GM13976 (cell line): ENCODE results near the gene ENTREP1.
"Not testable (repeated sequence)": the region's sequence is repeated elsewhere in the genome, so short reads cannot be mapped to it uniquely, and the experiment has no call there.

Experiments
- DNase-seq: peaks from one replicate; pipeline ENCODE4 v3.0.0; 2012; ENCODE audit warnings: low spot score
- CTCF ChIP-seq: IDR thresholded peaks from 2 replicates; pipeline ENCODE4 v1.5.1; 2012; ENCODE audit warnings: borderline replicate concordance, mild to moderate bottlenecking; ENCODE audit not compliant: insufficient read depth; ENCODE audit errors: extremely low read depth, missing control alignments, control extremely low read depth
- in situ Hi-C: fragments of 300-500 bp; cut with MboI; formaldehyde crosslinking; loops from one replicate; pipeline ENCODE4 v1.12.0; 2022; ENCODE audit warnings: low sequenced_read_pairs, mixed read lengths, inconsistent platforms; ENCODE audit not compliant: unreplicated experiment

ENTREP1 gene

GRCh38 chr9:69293156-69293555, 31.9 kb upstream of the ENTREP1 start:
- no peak for DNase-seq
- in situ Hi-C loops, result no loop called here

DNA sequence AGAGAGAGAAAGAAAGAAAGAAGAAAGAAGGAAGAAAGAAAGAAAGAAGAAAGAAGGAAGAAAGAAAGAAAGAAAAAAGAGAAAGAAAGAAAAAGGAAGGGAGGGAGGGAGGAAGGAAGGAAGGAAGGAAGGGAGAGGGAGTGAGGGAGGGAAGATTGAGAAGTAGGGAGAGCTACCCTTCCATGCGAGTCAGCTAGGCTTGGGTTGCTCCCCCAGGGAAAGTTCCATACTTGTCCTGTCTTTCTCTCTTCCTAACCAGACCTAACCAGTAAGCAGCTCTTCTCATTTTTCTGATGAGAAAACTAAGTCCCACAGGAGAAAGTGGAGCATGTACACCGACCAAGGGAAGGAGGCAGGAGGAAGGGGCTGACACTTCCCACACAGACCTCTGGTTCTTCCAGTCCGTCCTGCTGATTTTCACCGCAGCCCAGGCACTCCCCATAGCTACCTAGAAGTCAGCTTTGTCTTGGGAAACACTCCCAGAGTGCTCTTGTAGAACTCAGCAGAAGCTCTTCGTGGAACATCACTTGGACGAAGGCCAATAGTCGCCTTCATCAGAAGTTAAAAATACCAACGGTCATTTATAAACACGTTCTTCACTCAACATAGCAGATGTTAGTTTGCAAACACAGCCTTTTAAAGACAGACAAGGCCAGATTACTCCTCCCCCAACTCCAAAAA, 29.0 kb upstream of the ENTREP1 start:
- in situ Hi-C loops, result no loop called here
- TF ChIP-seq CTCF, result no peak
- DNase-seq, result no peak

More at GRCh38 chr9:69293156-69293555, 31.9 kb upstream of the ENTREP1 start:
- TF ChIP-seq CTCF, result no peak

- no peak for DNase-seq
- no peak for TF ChIP-seq CTCF
- in situ Hi-C loops, result no loop called here
Observed at GRCh38 chr9:69297300-69297980, 27.6 kb upstream of the ENTREP1 start.

GRCh38 chr9:69299315-69299714, 25.7 kb upstream of the ENTREP1 start:
- in situ Hi-C loops, result no loop called here

GRCh38 chr9:69299826-69300225, 25.2 kb upstream of the ENTREP1 start:
- in situ Hi-C loops, result no loop called here
- no peak for TF ChIP-seq CTCF
- DNase-seq, result no peak

More at GRCh38 chr9:69299315-69299714, 25.7 kb upstream of the ENTREP1 start:
- no peak for TF ChIP-seq CTCF
- DNase-seq, result no peak

DNA sequence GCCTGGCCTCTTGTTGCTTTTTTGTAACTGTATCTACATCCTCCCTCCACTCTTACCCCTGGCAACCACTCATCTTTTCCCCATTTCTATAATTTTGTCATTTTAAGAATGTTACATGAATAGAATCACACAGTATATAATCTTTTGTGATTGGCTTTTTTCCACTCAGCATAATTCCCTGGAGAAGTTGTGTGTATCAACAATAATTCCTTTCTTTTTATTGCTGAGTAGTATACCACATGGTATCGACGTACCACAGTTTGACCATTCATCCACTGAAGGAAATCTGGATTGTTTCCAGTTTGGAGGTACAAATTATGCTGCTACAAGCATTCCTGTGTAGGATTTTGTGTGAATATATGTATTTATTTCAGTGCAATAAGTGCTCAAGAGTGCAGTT, 21.7 kb upstream of the ENTREP1 start:
- in situ Hi-C loops, result no loop called here

GRCh38 chr9:69306895-69307445, 18.0 kb upstream of the ENTREP1 start:
- DNase-seq, in situ Hi-C loops: not testable (repeated sequence)

More for the DNA sequence above, 21.7 kb upstream of the ENTREP1 start:
- no peak for DNase-seq
- TF ChIP-seq CTCF, result no peak
